Fibroblast of skin of left biceps (primary cell): ENCODE results near the gene B3GNT3.

Source experiments
- DNase-seq, 2 experiments: peaks; one replicate each; pipeline ENCODE4 v3.0.0-alpha.2; 2013; ENCODE audit warnings: low read depth in 2 of 2

Gene B3GNT3, protein sequence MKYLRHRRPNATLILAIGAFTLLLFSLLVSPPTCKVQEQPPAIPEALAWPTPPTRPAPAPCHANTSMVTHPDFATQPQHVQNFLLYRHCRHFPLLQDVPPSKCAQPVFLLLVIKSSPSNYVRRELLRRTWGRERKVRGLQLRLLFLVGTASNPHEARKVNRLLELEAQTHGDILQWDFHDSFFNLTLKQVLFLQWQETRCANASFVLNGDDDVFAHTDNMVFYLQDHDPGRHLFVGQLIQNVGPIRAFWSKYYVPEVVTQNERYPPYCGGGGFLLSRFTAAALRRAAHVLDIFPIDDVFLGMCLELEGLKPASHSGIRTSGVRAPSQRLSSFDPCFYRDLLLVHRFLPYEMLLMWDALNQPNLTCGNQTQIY

DNA sequence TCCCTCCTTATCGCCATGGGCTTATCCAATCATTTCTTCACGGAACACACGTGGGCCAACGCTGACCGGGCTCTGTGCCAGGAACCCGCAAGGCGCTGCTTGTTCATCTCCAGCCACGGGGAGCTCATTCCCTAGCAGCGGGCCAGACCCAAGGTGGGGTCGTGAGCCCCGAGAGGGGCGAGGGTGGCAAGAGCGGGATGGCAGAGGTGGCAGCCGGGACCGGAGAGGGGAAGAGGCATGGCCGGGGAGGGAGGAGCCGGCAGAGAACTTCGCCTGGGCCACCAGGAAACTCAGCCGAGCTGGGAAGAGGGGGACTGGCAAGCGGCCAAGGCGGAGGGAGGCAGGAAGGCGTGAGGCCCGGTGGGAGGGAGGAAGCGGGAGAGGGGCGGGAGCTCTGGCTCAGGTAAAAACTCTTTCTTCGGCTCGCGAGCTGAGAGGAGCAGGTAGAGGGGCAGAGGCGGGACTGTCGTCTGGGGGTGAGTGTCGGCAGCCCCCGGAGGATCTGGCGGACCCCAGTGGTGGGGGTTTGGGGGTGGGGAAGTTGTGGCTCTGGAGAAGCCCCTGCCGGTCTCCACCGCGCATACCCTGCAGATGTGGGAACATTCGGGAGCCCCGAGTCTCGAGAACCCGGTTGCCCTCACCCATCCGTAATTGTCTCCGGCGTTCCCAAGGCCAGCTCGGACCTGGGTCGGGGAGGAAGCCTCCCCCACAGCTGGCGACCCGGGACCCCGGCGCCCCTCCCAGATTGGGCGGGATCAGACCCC, at the start of gene B3GNT3:
TSS of gene B3GNT3 (plus strand) at position 408 of the 764 bp plus-strand sequence. CDS start 12,670 bp downstream, outside the sequence.
- DNase-seq = no peak

GRCh38 chr19:17747205-17748098, 47.5 kb upstream of the B3GNT3 start:
- peak; percentile 72 to 77 for DNase-seq

GRCh38 chr19:17748884-17749638, 45.9 kb upstream of the B3GNT3 start:
- no peak for DNase-seq

DNA sequence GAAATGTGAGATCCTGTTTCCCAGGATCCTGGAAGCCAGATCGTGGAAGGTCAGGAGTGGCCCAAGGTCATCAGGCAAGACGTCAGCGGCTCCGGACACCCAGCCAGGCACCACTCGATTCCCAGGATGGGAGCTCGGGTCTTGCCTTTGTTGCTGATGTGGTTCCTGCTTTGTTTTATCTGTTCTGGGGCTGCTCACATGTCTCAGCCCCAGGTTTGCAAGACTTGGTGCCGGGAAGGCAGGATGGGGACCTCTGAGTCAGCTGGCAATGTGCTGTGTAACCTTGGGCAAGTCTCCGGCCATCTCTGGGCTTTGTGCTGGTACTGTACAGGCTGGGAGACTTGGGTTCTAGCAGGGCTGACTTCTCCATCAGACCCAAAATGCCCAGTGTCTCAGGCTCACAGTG, 45.0 kb upstream of the B3GNT3 start:
- no peak for DNase-seq

DNA sequence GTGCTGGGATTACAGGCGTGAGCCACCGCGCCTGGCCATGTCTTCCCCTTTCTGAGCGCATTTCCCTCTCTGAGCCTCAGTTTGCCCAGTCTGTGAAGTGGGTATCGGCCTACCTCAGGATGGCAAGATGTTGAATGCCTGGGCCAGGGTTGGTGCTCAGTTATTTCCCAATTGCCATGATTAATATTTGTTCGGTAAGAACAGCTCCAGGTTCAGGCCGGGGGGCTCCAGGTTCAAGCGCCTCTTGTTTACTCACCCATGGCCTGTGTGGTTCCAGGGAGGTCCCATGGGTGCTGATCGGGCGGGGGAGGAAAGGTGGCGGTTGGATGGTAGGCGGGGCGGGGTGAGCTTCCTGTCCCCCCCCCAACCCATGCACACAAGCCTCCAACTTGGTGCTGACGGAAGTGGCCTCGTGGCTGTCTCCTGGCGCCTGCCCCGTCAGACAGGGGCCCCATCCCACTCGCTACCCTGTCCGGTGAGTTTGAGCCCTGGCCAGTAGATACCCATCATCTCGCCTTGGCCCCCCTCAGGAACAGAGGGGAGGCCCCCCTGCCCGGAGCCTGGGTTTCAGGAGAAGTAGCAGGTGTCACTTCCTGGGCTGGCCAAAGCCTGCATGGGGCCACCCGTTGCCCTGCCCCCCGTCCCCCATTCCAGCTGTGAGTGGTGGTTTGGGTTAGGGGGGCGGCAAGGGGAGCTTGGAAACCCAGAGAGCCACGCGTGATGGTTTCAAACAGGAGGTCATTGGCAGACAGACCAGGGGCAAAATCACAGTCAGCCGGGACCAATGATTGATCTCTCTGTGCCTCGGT, 43.6 kb upstream of the B3GNT3 start, which contains the start of gene FCHO1:
TSS of gene FCHO1 (plus strand) at position 375 of the 809 bp plus-strand sequence. CDS start 3,688 bp downstream, outside the sequence.
- DNase-seq = no peak

DNA sequence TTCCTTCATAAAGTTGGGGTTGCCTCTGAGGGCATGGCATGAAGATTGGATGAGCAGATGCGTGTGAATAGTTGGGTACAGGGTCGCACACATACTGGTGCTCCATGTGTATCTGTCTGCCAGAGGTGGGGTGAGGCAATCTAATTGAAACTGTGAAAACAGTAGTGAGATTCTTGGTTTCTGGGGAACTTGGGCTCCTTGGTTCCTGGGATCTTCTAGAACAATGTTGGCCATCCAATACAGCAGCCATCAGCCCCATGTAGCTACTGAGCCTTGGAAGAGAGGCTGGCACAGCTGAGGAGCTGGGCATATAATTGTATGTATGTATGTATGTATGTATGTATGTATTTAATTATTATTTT, 43.0 kb upstream of the B3GNT3 start:
- no peak for DNase-seq

DNA sequence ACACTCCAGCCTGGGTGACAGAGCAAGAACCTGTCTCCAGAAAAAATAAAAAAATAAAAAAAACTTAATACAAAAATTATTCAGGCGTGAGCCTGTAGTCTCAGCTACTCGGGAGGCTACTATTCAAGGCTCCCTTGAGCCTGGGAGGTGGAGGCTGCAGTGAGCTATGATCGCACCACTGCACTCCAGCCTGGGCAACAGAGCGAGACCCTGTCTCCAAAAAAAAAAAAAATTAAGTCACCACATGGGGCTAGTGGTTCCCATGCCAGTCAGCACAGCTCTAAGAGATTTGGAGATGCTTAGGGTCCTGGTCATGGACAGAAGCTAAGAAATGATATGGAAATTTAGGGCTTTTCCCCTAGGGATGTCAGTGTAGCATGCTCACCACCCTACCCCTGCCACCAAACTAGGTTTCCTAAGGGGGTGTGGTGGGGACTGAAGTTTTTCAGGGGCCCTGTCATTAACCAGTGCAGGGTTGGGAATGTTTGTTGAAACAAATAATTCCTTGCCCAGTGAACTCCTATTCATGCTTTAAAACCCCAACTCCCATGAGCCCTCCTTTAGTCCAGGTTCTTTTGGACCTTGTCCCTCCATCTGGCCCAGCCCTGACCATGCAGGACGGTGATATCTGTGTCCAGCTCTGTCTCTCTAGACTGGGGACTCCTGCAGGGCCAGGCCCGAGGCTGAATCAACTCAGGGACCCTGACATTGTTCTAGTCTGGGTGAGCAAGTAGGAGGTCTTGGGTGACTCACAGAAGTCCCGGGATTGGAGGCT, 41.9 kb upstream of the B3GNT3 start:
- DNase-seq = no peak

DNA sequence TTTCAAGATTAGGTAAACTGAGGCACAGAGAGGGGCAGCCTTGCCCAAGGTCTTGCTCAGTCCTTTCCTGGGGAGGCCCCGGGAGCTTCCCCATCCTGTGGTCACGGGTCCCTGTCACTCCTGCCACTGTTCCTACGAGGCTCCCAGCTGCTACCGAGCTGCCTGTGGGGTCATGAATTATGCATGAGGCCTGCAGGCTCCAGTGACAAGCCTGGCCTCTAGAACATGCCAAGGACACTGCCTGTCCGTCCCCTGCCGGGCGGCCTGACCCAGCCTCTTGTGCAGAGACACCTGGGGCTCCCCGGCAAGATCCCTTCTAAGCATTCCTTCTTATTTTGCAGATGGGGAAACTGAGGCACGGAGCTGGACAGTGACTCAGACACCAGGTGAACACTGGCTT, 41.0 kb upstream of the B3GNT3 start:
- DNase-seq = no peak

GRCh38 chr19:17754634-17755442, 40.1 kb upstream of the B3GNT3 start:
- no peak for DNase-seq

- DNase-seq = no peak
Observed at GRCh38 chr19:17755443-17755890, 39.5 kb upstream of the B3GNT3 start.

DNA sequence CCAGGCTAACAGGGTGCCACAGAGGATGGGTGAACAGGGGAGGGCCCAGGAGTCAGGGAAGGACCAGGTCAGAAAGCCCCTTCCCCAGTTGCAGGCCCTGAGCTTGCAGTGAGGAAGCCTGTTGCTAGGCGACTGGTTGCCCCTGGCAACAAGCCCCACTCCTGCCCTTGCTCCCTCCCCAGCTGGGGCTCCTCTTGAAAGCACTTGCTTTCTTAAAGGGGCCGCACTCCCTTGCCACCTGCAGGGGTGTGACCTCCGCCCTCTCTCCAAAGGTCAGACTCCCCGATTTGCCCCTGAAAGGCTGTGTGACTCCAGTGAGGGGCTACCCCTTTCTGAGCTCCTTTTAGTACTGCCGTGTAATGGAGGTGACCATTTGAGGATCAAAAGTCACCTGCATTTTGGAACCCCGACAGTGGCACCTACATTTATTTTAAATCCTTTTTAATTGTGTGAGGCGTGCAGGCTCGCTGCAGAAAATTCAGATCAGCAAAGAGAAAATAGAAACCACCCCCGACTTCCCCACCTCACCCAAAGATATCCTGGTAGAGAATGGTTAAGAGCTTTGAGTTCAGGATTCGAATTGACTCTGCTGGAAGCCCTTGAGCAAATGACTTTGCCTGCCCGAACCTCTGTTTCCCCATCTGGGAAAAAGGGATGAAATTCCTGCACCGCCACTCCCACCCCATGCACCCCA, 38.8 kb upstream of the B3GNT3 start:
- no peak for DNase-seq

GRCh38 chr19:17757125-17757524, 37.8 kb upstream of the B3GNT3 start:
- no peak for DNase-seq

GRCh38 chr19:17758515-17758914, 36.4 kb upstream of the B3GNT3 start:
- DNase-seq = no peak

- DNase-seq = no peak
Observed at GRCh38 chr19:17761148-17761547, 33.8 kb upstream of the B3GNT3 start.

DNA sequence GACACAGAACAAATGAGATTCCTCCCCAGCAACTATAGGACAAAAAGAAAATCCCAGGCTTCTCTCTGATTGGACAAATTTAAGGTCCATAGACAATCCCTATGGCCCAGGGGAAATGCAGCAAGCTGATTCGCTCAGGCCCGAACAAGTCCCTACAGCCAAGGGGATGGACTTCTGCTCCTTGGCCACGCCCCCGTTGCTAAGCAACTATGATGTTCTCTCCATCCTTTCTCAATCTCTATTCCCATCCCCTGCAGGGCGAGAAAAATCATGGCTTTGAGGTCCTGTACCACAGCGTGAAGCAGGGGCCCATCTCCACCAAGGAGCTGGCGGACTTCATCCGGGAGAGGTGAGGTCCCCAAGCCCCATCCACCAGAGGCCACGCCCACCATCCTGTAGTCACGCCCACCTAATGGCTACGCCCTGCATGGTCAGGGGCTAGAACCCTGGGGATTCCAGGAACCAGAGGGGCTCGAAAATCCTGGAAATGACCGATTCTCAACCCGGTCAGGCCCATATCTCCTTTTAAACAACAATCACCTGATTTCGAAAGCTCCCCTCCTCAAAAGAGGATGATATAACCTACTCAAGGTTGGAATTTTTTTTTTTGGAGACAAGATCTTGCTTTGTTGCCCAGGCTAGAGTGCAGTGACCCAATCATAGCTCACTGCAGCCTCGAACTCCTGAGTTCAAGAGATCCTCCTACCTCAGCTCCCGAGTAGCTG, 32.3 kb upstream of the B3GNT3 start:
- no peak for DNase-seq

- DNase-seq = no peak
Observed at GRCh38 chr19:17764348-17764747, 30.6 kb upstream of the B3GNT3 start.

GRCh38 chr19:17765069-17765618, 29.8 kb upstream of the B3GNT3 start:
- no peak for DNase-seq
